PFSK-1 (cell line): Measurements from ENCODE around the gene LAMP1. TPM values are rescaled to one million over a fixed set of nuclear protein-coding genes. Genes with fewer than 3 reads are reported as not detected.

Experiments
- FOXP2 ChIP-seq: optimal IDR thresholded peaks from 2 replicates; pipeline ENCODE3; 2011; ENCODE audit warnings: borderline replicate concordance, control low read depth, inconsistent platforms; ENCODE audit not compliant: insufficient read depth; ENCODE audit errors: extremely low read length, extremely low read depth
- POLR2AphosphoS5 ChIP-seq: IDR thresholded peaks from 2 replicates; pipeline ENCODE4 v1.6.1; 2012; ENCODE audit warnings: low read depth, mild to moderate bottlenecking, control low read depth, low read length, moderate library complexity
- SIN3A ChIP-seq: IDR thresholded peaks from 2 replicates; pipeline ENCODE4 v1.6.1; 2012; ENCODE audit warnings: mild to moderate bottlenecking, low read length, moderate library complexity, borderline replicate concordance; ENCODE audit not compliant: insufficient read depth
- TAF1 ChIP-seq: IDR thresholded peaks from 2 replicates; pipeline ENCODE4 v1.6.1; 2012; ENCODE audit warnings: low read length, control low read depth, borderline replicate concordance; ENCODE audit not compliant: insufficient read depth
- polyA plus RNA-seq: library from polyadenylated mRNA; unstranded; fragments of >200 nt; gene quantifications from one replicate; pipeline ENCODE4 v1.2.1, GENCODE V29; 2012; ENCODE audit warnings: low read depth, missing spikeins; ENCODE audit not compliant: insufficient read length
- TF ChIP-seq, protein P1 (sequence below), 2 experiments: IDR thresholded peaks; 2 replicates each; pipeline versions ENCODE4 v1.6.1 to v1.8.0; 2011 to 2012; ENCODE audit warnings: low read depth in 2 of 2, low read length in 2 of 2, control low read depth in 1 of 2, inconsistent platforms in 1 of 2, mild to moderate bottlenecking in 1 of 2, moderate library complexity in 1 of 2; ENCODE audit not compliant: insufficient read depth in 1 of 2

The LAMP1 gene, protein sequence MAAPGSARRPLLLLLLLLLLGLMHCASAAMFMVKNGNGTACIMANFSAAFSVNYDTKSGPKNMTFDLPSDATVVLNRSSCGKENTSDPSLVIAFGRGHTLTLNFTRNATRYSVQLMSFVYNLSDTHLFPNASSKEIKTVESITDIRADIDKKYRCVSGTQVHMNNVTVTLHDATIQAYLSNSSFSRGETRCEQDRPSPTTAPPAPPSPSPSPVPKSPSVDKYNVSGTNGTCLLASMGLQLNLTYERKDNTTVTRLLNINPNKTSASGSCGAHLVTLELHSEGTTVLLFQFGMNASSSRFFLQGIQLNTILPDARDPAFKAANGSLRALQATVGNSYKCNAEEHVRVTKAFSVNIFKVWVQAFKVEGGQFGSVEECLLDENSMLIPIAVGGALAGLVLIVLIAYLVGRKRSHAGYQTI
- 172 TPM for polyA plus RNA-seq

DNA sequence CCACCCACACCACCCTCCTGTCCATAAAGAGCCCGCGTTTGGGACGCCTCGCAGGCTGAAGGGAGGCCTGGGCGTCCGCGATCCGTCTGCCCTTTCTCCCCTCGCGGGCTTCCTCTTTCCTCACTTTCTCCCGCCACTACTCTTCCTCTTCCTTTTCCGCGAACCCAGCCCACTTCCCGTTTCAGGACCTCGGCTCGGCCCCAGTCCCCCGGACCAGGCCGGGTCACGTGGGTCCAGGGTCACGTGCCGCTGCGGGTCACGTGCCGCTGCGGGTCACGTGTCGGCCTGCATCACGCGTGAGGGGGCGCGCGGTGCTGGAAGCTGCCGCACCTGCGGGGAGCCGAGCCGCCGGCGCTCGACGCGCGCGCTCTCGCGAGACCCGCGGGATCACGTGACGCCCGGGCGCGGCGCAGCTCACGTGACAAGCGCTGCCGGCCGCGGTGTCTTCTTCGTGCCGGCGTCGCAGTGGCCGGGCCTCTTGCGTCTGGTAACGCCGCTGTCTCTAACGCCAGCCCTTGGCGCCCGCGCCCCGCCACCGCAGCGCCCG lies at the start of gene LAMP1:
LAMP1 (plus strand) TSS at position 417 of the 547 bp plus-strand sequence. CDS start 196 bp downstream, outside the sequence.
- TF ChIP-seq POLR2AphosphoS5 (no peak), SIN3A (0 out of 2 replicates have a peak, but pooled peaks have one; percentile 26), FOXP2 (peak; percentile 99)

DNA sequence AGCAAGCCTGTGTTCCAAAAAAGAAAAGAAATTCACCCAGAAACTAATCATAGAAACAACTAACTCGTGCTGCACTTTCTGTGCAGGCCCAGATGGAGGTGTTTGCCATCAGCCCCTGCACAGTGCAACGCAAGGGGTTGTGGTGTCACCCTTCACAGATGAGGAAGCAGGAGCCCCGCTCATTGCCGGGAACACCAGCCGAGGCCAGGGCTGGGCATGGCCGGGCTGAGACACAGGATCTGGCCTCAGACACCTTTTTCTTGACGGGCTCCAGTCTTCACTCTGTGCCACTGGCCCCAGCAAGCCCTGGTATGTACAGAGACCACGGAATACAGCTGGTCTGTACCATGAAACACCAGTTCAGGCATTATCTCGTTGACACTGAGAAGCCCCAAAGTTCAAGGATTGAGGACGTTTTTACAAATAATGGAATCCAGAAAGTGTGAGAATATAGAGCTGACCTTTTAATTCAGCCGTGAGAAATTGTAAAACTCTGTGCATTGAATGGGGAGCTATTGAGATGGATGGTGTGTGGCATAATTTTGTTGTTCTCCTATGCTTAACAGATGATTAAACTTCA lies 44.4 kb upstream of the LAMP1 start:
- TF ChIP-seq FOXP2 = no peak
- no peak for TF ChIP-seq TAF1
- no peak for TF ChIP-seq POLR2AphosphoS5
- TF ChIP-seq, protein P1, sequence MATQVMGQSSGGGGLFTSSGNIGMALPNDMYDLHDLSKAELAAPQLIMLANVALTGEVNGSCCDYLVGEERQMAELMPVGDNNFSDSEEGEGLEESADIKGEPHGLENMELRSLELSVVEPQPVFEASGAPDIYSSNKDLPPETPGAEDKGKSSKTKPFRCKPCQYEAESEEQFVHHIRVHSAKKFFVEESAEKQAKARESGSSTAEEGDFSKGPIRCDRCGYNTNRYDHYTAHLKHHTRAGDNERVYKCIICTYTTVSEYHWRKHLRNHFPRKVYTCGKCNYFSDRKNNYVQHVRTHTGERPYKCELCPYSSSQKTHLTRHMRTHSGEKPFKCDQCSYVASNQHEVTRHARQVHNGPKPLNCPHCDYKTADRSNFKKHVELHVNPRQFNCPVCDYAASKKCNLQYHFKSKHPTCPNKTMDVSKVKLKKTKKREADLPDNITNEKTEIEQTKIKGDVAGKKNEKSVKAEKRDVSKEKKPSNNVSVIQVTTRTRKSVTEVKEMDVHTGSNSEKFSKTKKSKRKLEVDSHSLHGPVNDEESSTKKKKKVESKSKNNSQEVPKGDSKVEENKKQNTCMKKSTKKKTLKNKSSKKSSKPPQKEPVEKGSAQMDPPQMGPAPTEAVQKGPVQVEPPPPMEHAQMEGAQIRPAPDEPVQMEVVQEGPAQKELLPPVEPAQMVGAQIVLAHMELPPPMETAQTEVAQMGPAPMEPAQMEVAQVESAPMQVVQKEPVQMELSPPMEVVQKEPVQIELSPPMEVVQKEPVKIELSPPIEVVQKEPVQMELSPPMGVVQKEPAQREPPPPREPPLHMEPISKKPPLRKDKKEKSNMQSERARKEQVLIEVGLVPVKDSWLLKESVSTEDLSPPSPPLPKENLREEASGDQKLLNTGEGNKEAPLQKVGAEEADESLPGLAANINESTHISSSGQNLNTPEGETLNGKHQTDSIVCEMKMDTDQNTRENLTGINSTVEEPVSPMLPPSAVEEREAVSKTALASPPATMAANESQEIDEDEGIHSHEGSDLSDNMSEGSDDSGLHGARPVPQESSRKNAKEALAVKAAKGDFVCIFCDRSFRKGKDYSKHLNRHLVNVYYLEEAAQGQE (IDR thresholded peaks at IDR 0.05; ENCODE audit: insufficient read depth in 1 of 2, low read depth in 2 of 2, low read length in 2 of 2) = no peak
- TF ChIP-seq SIN3A = no peak

DNA sequence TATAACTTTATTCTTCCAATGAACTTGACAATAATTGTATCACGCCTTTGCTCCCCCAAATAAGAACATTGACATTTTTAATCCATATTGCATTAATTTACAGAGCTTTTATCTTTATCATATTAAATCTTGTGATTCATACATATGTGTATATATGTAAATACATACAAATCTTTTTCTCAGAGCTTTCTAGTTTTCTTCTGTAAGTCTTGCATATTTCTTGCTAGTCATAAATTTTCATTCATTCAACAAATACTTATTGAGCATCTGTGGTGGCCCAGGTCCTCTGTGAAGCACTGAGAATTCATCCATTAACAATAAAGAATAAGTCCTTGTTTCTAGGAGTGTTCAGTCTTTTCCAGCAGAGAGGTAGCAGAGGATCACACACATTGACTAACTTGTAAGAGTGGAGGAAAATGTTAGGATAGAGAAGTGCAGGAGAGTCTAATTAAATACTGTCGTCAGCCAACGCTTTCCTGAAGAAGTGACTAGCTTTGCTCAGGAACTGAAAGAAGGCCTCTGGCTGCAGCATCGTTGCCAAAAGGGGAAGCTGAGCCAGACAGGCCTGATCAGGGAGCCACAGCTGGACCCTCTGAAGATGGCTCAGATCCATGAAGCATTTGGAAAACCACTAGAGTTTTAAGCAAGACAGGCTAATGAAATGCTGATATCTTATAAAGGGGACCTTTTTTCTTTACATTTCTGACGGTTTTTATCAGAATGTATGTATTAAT lies 38.6 kb upstream of the LAMP1 start:
- TF ChIP-seq POLR2AphosphoS5 (no peak), SIN3A (no peak), TAF1 (no peak)

DNA sequence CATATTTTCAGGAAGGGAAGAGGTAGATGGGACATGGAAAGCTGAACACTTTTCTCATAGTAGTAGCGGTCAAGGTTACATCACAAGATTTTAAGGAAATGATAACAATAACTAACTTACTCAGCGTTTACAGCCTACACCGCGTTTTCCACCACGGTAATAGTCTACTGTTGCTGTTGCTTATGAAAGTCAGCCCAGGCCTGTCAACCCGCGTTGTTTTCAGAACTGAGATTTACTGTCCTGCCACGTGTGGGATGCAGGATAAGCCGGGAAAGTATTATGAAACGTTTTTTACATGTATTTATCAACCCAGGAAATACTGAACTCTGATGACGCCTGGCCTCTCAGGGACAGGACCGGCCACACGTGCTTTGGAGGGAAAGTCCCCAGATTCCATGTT lies 36.0 kb upstream of the LAMP1 start:
- TF ChIP-seq SIN3A = no peak
- TF ChIP-seq TAF1 = no peak
- TF ChIP-seq, protein P1 (IDR thresholded peaks at IDR 0.05; ENCODE audit: insufficient read depth in 1 of 2, low read depth in 2 of 2, low read length in 2 of 2) = no peak
- TF ChIP-seq FOXP2 = no peak
- TF ChIP-seq POLR2AphosphoS5 = no peak

DNA sequence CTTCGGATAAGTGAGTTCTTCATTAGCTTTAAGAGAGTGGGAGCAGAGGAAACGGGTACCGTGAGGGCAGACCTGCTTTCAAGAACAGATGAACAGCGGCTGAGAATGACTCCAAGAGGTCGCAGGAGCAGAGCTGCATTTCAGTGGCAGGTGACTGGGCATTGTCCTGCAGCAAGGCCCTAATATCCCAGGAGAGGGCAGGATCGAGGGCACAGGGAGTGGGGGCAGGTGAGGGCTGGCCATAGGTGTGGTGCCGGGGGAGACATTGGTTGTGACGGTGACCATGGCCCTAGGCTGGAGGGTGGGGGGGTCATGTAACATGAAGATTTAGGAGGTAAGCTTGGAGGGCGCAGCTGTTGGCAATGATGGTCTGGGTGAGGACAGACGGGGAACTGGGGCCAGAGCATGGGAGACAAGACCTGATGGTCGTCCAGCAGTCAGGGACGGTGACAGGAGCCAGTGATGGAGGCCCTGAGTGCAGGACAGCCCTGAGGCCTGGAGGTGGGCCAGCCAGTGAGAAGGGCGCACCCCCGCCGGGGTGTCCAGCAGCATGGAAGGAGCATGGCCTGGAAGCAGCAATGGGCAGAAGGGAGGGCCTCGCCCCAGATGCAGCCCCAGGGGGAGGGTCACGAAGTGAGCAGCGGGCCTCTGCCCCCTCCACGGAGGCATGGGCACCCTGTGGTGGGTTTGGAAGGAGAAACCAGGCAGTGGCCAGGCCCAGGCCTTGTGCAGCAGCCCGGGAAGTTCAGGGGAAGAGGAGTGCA lies 29.2 kb upstream of the LAMP1 start:
- TF ChIP-seq TAF1 = no peak
- TF ChIP-seq SIN3A = no peak
- no peak for TF ChIP-seq POLR2AphosphoS5
- no peak for TF ChIP-seq FOXP2
- TF ChIP-seq, protein P1 (IDR thresholded peaks at IDR 0.05; ENCODE audit: insufficient read depth in 1 of 2, low read depth in 2 of 2, low read length in 2 of 2) = no peak

DNA sequence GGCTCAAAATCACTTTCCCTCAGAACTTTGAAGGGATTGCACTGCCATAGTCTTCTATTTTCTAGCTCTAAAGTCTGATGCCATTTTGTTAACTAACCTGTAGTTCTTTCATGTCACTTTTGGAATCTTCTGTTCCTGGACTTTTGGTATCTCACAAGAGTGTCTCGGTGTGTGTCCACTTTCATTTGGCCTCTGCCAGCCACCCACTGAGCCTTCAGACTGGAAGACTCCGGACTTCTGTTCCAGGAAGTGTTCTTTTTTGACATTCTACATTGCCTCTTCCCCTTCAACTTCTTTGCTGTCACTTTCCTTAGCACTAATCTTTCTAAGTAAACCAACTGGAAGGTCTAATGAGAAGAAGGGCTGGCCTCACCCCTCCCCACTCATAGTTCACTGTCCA lies 25.0 kb upstream of the LAMP1 start:
- TF ChIP-seq POLR2AphosphoS5 (no peak), FOXP2 (no peak), SIN3A (no peak), TAF1 (no peak)
- TF ChIP-seq, protein P1 (IDR thresholded peaks at IDR 0.05; ENCODE audit: insufficient read depth in 1 of 2, low read depth in 2 of 2, low read length in 2 of 2) = no peak
